ENCODE data around the gene SEC24D.

Gene SEC24D

DNA sequence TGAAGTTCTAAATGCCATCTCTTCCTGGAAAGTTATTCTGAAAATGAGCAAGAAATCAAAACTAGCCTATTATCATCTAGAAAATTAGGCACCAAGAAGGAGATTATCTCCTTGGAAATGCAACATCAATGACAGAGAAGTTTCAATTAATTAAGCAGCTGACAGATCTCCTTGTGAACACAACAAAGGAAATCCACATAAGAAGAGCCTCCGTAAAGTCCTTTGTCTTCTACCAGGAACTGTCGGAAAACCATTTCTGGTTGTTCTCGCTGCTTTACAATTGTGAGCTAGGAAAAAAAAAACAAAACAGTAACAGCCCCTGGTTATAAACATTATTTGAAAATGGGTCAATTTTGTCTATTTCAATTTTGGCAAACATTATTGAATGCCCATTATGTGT lies 112.6 kb downstream of the SEC24D start:
- no peak overlapping the region for H3K27ac ChIP-seq (ENCODE audit: low read depth, low read length)
- H3K9me3 ChIP-seq (ENCODE audit: low read length), result no peaks in the 10 kb centered on the region
- H3K27me3 ChIP-seq (ENCODE audit: control insufficient read depth in 1 of 2, insufficient read depth in 2 of 2, low read length in 2 of 2), result no peaks in the 10 kb centered on the region
- no peaks in the 10 kb centered on the region for H3K4me1 ChIP-seq (ENCODE audit: insufficient read depth, low read length)
- H3K9ac ChIP-seq (ENCODE audit: low read length), result no peak overlapping the region
- peaks cover 48% of the 10 kb centered on the region for H3K36me3 ChIP-seq (ENCODE audit: insufficient read depth, low read length)
- H3K4me3 ChIP-seq (ENCODE audit: low read depth in 1 of 2, low read length in 2 of 2), result no peak overlapping the region

DNA sequence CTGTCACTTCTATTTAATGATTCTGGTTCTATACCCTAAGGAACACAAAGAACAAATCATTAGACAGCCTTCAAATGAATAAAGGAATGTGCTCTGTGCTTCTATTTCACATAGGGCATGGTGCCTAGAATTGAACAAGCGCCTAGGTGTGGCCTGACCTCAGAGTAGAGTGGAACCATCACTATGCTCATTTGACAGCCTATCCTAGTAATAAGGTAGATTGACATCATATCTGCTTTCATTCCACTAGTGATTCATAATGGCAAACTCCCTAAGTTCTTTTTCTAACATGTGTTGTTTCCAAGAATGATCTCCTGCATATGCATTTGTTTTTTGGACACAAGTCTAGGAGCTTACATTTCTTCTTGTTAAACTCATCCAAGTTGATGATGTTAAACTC lies 114.2 kb downstream of the SEC24D start:
- H3K36me3 ChIP-seq (ENCODE audit: insufficient read depth, low read length), result peaks cover 36% of the 10 kb centered on the region
- H3K27ac ChIP-seq (ENCODE audit: low read depth, low read length), result no peak overlapping the region
- no peaks in the 10 kb centered on the region for H3K9me3 ChIP-seq (ENCODE audit: low read length)
- no peak overlapping the region for H3K9ac ChIP-seq (ENCODE audit: low read length)
- H3K27me3 ChIP-seq (ENCODE audit: control insufficient read depth in 1 of 2, insufficient read depth in 2 of 2, low read length in 2 of 2), result no peaks in the 10 kb centered on the region
- H3K4me1 ChIP-seq (ENCODE audit: insufficient read depth, low read length), result no peaks in the 10 kb centered on the region
- H3K4me3 ChIP-seq (ENCODE audit: low read depth in 1 of 2, low read length in 2 of 2), result no peak overlapping the region

DNA sequence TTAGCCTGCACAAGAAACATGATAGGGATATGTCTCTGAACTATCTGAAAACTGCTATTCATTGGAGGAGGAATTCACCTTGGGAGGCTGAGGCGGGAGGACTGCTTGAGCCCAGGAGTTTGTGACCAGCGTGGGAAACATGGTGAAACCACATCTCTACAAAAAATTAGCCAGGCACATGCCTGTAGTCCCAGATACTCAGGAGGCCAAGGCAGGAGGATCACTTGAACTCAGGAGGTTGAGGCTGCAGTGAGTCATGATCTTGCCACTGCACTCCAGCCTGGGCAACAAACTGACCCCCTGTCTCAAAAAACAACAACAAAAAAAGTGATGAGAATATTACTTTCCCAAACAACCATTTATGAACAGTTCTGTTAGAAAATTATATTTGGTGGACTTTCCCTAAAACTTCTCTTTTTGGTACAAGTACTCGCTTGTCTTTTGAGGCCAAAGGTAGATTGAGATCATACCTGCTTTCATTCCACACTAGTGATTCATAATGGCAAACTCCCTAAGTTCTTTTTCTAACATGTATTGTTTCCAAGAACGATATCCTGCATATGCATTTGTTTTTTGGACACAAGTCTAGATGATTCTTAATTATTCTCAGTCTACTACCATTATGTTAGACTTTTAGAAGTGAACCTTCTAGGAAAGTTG lies 117.3 kb downstream of the SEC24D start:
- H3K27ac ChIP-seq (ENCODE audit: low read depth, low read length), result no peak overlapping the region
- peaks cover 9% of the 10 kb centered on the region for H3K36me3 ChIP-seq (ENCODE audit: insufficient read depth, low read length)
- no peak overlapping the region for H3K9ac ChIP-seq (ENCODE audit: low read length)
- H3K4me3 ChIP-seq (ENCODE audit: low read depth in 1 of 2, low read length in 2 of 2), result no peak overlapping the region
- H3K4me1 ChIP-seq (ENCODE audit: insufficient read depth, low read length), result no peaks in the 10 kb centered on the region
- H3K9me3 ChIP-seq (ENCODE audit: low read length), result no peaks in the 10 kb centered on the region
- no peaks in the 10 kb centered on the region for H3K27me3 ChIP-seq (ENCODE audit: control insufficient read depth in 1 of 2, insufficient read depth in 2 of 2, low read length in 2 of 2)

DNA sequence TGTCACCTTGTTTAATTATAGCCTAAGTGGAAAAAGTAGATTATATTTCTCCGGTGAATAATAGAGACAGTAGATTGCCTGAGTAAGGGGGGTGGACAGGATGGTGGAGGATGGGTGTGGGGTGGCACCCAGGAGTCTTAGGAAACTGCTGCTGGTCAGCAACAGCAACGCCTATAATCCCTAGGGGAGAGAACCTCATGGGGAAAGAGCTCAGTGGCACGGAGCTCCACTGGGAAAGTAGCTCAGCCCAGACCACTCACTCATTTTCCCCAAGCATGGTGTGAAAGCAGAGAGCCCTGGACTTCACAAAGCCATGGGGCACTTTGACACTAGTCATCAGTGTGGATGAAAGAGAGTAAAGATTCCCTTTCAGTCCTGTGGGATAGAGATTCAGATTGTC lies 119.6 kb downstream of the SEC24D start:
- Histone ChIP-seq H3K9ac (ENCODE audit: low read length) (no peak overlapping the region), H3K27ac (ENCODE audit: low read depth, low read length) (no peak overlapping the region), H3K27me3 (ENCODE audit: control insufficient read depth in 1 of 2, insufficient read depth in 2 of 2, low read length in 2 of 2) (no peaks in the 10 kb centered on the region), H3K9me3 (ENCODE audit: low read length) (no peaks in the 10 kb centered on the region), H3K4me1 (ENCODE audit: insufficient read depth, low read length) (no peaks in the 10 kb centered on the region), H3K36me3 (ENCODE audit: insufficient read depth, low read length) (peaks cover 8% of the 10 kb centered on the region), H3K4me3 (ENCODE audit: low read depth in 1 of 2, low read length in 2 of 2) (no peak overlapping the region)

DNA sequence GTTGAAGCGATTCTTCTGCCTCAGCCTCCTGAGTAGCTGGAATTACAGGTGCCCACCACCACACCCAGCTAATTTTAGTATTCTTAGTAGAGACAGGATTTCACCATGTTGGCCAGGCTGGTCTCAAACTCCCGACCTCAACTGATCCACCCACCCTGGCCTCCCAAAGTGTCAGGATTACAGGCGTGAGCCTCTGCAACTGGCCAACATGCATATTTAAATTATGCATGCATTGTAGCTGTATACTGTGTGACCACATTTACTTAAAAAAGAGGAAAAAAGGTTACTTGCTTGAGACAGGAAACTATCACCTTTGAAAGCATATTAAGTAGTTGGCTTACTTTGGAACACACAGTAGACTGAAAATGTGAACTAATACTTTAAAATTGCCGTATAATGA lies 121.2 kb downstream of the SEC24D start:
- Histone ChIP-seq H3K4me3 (ENCODE audit: low read depth in 1 of 2, low read length in 2 of 2) (no peak overlapping the region), H3K36me3 (ENCODE audit: insufficient read depth, low read length) (peaks cover 13% of the 10 kb centered on the region), H3K9me3 (ENCODE audit: low read length) (no peaks in the 10 kb centered on the region), H3K27ac (ENCODE audit: low read depth, low read length) (no peak overlapping the region), H3K27me3 (ENCODE audit: control insufficient read depth in 1 of 2, insufficient read depth in 2 of 2, low read length in 2 of 2) (no peaks in the 10 kb centered on the region), H3K9ac (ENCODE audit: low read length) (no peak overlapping the region), H3K4me1 (ENCODE audit: insufficient read depth, low read length) (no peaks in the 10 kb centered on the region)

DNA sequence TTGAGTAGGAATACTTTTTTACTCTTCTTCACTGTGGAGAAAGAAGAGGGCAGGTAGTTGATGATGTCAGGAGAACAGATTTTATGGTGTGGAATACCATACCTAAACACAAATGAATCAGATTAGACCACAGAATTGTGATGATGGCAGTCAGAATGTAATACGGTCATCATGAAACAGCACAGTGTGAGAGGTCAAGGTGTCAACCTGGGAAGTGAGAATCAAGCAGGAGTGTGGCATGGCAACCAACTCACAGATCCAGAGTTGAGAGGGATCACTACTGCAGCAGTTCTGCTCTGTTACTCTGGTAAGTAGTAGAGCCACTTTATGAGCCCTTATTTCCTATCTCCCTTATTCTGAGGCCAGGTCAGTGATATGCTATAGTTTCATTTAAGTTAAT lies 123.1 kb downstream of the SEC24D start:
- Histone ChIP-seq H3K27me3 (ENCODE audit: control insufficient read depth in 1 of 2, insufficient read depth in 2 of 2, low read length in 2 of 2) (no peaks in the 10 kb centered on the region), H3K9me3 (ENCODE audit: low read length) (no peaks in the 10 kb centered on the region), H3K36me3 (ENCODE audit: insufficient read depth, low read length) (peaks cover 17% of the 10 kb centered on the region), H3K4me3 (ENCODE audit: low read depth in 1 of 2, low read length in 2 of 2) (no peak overlapping the region), H3K4me1 (ENCODE audit: insufficient read depth, low read length) (no peaks in the 10 kb centered on the region), H3K9ac (ENCODE audit: low read length) (no peak overlapping the region), H3K27ac (ENCODE audit: low read depth, low read length) (no peak overlapping the region)

DNA sequence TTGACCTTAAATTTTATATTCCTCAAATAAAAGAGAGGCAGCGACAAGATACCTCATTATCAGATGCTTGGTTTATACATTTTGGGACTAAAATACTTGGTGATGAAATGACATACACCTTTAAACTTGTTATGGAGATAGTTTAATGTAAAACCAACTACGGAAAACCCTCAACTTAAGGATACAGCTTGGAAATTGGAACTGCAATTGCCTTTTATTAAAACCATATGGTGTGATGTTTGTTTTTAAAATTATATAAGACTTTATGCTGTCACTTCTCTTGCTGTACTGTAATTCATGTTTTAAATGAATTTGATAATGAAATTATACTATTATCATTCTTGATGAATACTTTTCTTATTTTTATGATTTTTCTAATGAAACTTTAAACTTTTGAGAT lies 124.9 kb downstream of the SEC24D start:
- Histone ChIP-seq H3K9me3 (ENCODE audit: low read length) (no peaks in the 10 kb centered on the region), H3K4me3 (ENCODE audit: low read depth in 1 of 2, low read length in 2 of 2) (no peak overlapping the region), H3K4me1 (ENCODE audit: insufficient read depth, low read length) (no peaks in the 10 kb centered on the region), H3K27me3 (ENCODE audit: control insufficient read depth in 1 of 2, insufficient read depth in 2 of 2, low read length in 2 of 2) (no peaks in the 10 kb centered on the region), H3K9ac (ENCODE audit: low read length) (no peak overlapping the region), H3K27ac (ENCODE audit: low read depth, low read length) (no peak overlapping the region), H3K36me3 (ENCODE audit: insufficient read depth, low read length) (peaks cover 26% of the 10 kb centered on the region)

DNA sequence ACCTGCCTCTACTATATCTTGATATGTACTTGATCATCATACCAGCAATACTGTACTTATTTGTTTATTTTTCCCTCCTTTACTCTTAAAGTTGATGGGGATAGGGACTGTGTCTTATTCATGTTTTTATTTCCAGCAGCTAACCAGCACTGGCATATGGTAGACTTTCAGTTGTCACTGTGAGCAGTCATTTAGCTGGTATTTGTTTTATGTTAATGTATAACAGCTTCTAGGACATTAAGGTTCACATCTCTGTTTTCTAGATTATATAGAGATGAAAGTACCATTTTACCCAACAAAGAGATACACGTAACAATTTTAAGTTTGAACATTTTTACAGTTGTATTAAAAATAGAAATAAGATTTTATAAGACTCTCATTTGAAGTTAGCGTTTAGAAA lies 132.8 kb downstream of the SEC24D start:
- no peaks in the 10 kb centered on the region for H3K9me3 ChIP-seq (ENCODE audit: low read length)
- H3K36me3 ChIP-seq (ENCODE audit: insufficient read depth, low read length), result peaks cover 56% of the 10 kb centered on the region
- no peak overlapping the region for H3K4me3 ChIP-seq (ENCODE audit: low read depth in 1 of 2, low read length in 2 of 2)
- H3K9ac ChIP-seq (ENCODE audit: low read length), result no peak overlapping the region
- H3K4me1 ChIP-seq (ENCODE audit: insufficient read depth, low read length), result peaks cover 6% of the 10 kb centered on the region
- H3K27ac ChIP-seq (ENCODE audit: low read depth, low read length), result no peak overlapping the region
- H3K27me3 ChIP-seq (ENCODE audit: control insufficient read depth in 1 of 2, insufficient read depth in 2 of 2, low read length in 2 of 2), result no peaks in the 10 kb centered on the region

DNA sequence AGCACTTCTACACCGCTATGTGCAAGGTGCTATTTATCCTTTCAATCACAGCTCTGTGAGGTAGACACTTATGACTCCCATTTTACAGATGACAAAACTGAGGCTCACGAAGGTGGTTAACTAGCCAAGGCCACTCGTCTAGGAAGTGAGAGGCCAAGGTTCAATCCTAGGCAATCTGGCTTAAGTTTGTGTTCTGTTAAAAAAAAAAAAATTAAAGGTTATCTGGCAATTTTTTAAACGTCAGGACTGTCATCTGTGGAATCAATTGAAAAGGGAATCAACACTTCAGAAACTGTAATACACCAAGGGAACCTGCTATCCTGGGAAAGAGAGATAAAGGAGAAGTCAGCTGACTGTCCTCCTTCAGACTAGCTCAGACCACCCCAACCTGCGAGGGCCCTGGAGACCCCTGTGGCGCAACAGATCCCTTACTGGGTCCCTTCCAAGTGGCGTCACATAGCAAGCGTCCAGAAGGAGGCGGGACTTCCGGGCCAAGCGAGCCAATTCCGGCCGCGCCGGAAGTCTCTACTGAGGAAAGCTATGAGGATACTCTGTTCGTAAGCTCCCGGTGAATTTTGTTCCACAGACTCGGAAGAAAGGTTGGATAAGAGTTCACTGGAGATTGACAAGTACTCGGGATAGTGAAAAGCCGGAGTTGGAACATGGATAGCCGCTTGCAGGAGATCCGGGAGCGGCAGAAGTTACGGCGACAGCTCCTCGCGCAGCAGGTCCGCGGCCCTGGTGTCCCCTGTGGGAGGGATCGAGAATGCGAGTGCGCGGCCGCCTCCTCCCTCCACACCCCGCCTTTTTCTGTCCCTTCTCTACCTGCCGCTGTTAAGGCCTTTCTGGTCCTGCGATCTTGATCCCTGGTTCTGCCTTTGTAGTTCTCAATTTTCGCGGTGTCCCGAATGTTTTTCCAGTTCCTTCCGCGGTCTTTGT lies 150.8 kb downstream of the SEC24D start, which contains the start of gene METTL14:
Gene METTL14 (plus strand): TSS at position 520 of the 939 bp plus-strand sequence. CDS start 143 bp downstream, at position 663.
- H3K36me3 ChIP-seq (ENCODE audit: insufficient read depth, low read length), result peaks cover 7% of the 10 kb centered on the region
- H3K9ac ChIP-seq (ENCODE audit: low read length), result peak within 1 kb of the TSS; percentile 91
- peak within 1 kb of the TSS; percentile 93 for H3K27ac ChIP-seq (ENCODE audit: low read depth, low read length)
- peak within 1 kb of the TSS; percentile 81 to 91 for H3K4me3 ChIP-seq (ENCODE audit: low read depth in 1 of 2, low read length in 2 of 2)
- H3K27me3 ChIP-seq (ENCODE audit: control insufficient read depth in 1 of 2, insufficient read depth in 2 of 2, low read length in 2 of 2), result no peaks in the 10 kb centered on the region
- peaks cover 19% of the 10 kb centered on the region for H3K4me1 ChIP-seq (ENCODE audit: insufficient read depth, low read length)
- no peaks in the 10 kb centered on the region for H3K9me3 ChIP-seq (ENCODE audit: low read length)

DNA sequence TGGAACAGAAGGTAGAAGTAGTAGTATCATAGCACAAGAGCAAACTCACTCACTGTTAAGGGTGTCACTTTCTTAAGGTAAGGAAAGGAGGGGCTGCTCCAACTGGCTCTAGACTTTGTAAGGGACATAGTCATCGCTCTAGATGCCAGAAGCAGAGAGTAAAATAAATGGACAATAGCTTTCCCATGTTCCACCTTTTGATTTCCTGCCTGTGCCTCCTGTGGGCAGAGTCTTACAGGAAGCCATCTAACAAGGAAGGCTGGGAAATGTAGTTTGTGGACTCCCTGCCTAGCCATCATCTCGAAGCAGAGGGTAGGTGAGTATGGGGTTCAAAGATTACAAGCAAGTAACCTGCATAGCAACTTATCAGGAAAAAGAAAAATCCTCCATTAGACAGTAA lies 152.4 kb downstream of the SEC24D start:
- Histone ChIP-seq H3K4me3 (ENCODE audit: low read depth in 1 of 2, low read length in 2 of 2) (no peak overlapping the region), H3K4me1 (ENCODE audit: insufficient read depth, low read length) (peaks cover 19% of the 10 kb centered on the region), H3K36me3 (ENCODE audit: insufficient read depth, low read length) (peaks cover 7% of the 10 kb centered on the region), H3K27me3 (ENCODE audit: control insufficient read depth in 1 of 2, insufficient read depth in 2 of 2, low read length in 2 of 2) (no peaks in the 10 kb centered on the region), H3K9me3 (ENCODE audit: low read length) (no peaks in the 10 kb centered on the region), H3K9ac (ENCODE audit: low read length) (no peak overlapping the region), H3K27ac (ENCODE audit: low read depth, low read length) (no peak overlapping the region)

DNA sequence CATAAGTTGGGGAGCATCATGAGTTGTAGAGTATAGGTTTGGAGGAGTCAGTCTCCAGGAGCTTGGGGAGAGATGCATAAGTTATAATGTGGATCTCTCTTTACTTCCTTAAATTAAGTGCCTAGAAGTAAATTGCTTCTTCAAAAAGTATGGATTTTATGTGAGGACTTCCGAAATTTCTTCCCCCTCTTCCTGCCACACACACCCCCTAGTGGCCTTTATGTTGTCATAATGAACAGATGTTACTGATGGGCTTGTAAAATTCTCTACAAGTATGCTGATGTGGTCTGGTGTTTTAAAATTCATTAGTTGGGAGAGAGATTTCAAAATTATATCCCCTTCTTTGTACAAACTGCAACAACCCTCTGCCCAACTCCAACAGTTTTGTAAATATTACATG lies 153.0 kb downstream of the SEC24D start:
- no peak overlapping the region for H3K27ac ChIP-seq (ENCODE audit: low read depth, low read length)

More for the DNA sequence above, 153.0 kb downstream of the SEC24D start:
- Histone ChIP-seq H3K9me3 (ENCODE audit: low read length) (no peaks in the 10 kb centered on the region), H3K4me1 (ENCODE audit: insufficient read depth, low read length) (peaks cover 19% of the 10 kb centered on the region), H3K4me3 (ENCODE audit: low read depth in 1 of 2, low read length in 2 of 2) (no peak overlapping the region), H3K27me3 (ENCODE audit: control insufficient read depth in 1 of 2, insufficient read depth in 2 of 2, low read length in 2 of 2) (no peaks in the 10 kb centered on the region), H3K9ac (ENCODE audit: low read length) (no peak overlapping the region), H3K36me3 (ENCODE audit: insufficient read depth, low read length) (peaks cover 3% of the 10 kb centered on the region)

All from muscle layer of colon (tissue), 2 donors.